Heart left ventricle (tissue), 13 donors: ENCODE data around the gene MYLK2.

Experiments
- POLR2A ChIP-seq, 2 donors: fragments of 450-650 bp; IDR thresholded peaks; one replicate each; pipeline ENCODE4 v1.6.1; 2017; ENCODE audit warnings: antibody characterized with exemption in 2 of 2, mild to moderate bottlenecking in 2 of 2, moderate library complexity in 2 of 2
- TF ChIP-seq, protein P1 (sequence below), 12 donors: fragments of 200-600 bp; sonication (generic) in 4 of 12; IDR thresholded peaks; one replicate each; pipeline versions ENCODE4 v1.5.0 to v1.8.0; 2018 to 2022; ENCODE audit warnings: antibody characterized with exemption in 12 of 12, mild to moderate bottlenecking in 5 of 12
- donor health status: ischemic (EF 13 %, LVEDD 7.1; RV severe dilation, severe dysfunction).
- donor health status: DM: no; HTN: yes; CAD: no.
- donor health status: DM: no; HTN: no; CAD: no.
- donor health status: ischemic (EF 25% LVEDD 6.9; RV normal size, moderate dysfunction).
- donor health status: ischemic (EF 25% LVEDD 5.7; RV mildly dilated, moderate dysfunction).
- donor health status: ischemic (EF 35%, LVEDD 5.7; RV mildly dilated, moderate dysfunction).
- donor health status: nonischemic (EF 11% LVEDD 7.7; RV severe dilation, severe dysfunction).
- donor health status: DM: yes; HTN: yes; CAD: no.
- donor health status: PGD.
- donor health status: ischemic (EF 29% LVEDD 5.4; RV normal size, mild dysfunction).
- donor health status: nonischemic (EF 23%, LVEDD 6.1; RV moderate dilation, normal function).

DNA sequence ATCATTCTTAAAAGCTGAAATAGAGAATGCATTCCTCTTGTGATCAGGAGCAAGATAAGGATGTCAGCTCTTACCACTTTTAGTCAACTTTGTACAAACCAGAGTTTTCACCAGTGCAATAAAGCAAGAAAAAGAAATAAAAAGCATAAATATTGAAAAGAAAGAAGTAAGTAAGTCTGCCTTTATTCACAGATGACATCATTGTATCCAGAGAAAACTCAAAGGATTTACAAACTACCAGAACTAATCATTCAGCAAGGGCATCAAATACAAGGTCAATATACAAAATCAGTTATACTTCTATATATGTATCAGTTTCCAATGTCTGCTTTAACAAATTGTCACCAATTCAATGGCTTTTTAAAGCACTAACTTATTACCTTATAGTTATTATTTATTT is 64.7 kb downstream of the MYLK2 start:
- TF ChIP-seq, protein P1, sequence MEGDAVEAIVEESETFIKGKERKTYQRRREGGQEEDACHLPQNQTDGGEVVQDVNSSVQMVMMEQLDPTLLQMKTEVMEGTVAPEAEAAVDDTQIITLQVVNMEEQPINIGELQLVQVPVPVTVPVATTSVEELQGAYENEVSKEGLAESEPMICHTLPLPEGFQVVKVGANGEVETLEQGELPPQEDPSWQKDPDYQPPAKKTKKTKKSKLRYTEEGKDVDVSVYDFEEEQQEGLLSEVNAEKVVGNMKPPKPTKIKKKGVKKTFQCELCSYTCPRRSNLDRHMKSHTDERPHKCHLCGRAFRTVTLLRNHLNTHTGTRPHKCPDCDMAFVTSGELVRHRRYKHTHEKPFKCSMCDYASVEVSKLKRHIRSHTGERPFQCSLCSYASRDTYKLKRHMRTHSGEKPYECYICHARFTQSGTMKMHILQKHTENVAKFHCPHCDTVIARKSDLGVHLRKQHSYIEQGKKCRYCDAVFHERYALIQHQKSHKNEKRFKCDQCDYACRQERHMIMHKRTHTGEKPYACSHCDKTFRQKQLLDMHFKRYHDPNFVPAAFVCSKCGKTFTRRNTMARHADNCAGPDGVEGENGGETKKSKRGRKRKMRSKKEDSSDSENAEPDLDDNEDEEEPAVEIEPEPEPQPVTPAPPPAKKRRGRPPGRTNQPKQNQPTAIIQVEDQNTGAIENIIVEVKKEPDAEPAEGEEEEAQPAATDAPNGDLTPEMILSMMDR (IDR thresholded peaks at IDR 0.05) = no peak
- TF ChIP-seq POLR2A (IDR thresholded peaks at IDR 0.05) = no peak
